GM23338 (cell line): ENCODE measurements around the gene PTPRJ. TPM values are rescaled to one million over a fixed set of nuclear protein-coding genes. Genes with fewer than 3 reads are reported as not detected.

Experiments
- ATAC-seq: fragments of 200-7000 bp; cut with Tn5 transposase; 3 replicates; pipeline ENCODE4 v1.9.1; 2020
- DNase-seq: peaks from one replicate; pipeline ENCODE4 v3.0.0-alpha.2; 2015; ENCODE audit warnings: low spot score
- H2AFZ ChIP-seq: fragments of 200-600 bp; sonication (generic); 2 replicates; pipeline ENCODE4 v1.8.0; 2016; ENCODE audit warnings: antibody characterized with exemption, mild to moderate bottlenecking, moderate library complexity
- H3F3A ChIP-seq: fragments of 200-600 bp; sonication (generic); replicated peaks from 2 replicates; pipeline ENCODE4 v1.8.0; 2017; ENCODE audit warnings: antibody characterized with exemption, mixed run types, low read depth
- H3K27ac ChIP-seq: fragments of 200-600 bp; sonication (generic); 2 replicates; pipeline ENCODE4 v1.6.1; 2016; ENCODE audit warnings: low read depth
- H3K27me3 ChIP-seq: fragments of 200-600 bp; sonication (generic); 2 replicates; pipeline ENCODE4 v1.8.0; 2016; ENCODE audit warnings: mild to moderate bottlenecking, mixed run types, moderate library complexity; ENCODE audit not compliant: insufficient read depth
- H3K36me3 ChIP-seq: fragments of 200-600 bp; sonication (generic); 2 replicates; pipeline ENCODE4 v1.8.0; 2016; ENCODE audit warnings: mild to moderate bottlenecking; ENCODE audit not compliant: insufficient read depth
- H3K4me1 ChIP-seq: fragments of 200-600 bp; sonication (generic); 2 replicates; pipeline ENCODE4 v1.8.0; 2016; ENCODE audit warnings: mild to moderate bottlenecking, moderate library complexity; ENCODE audit not compliant: insufficient read depth
- H3K4me2 ChIP-seq: fragments of 200-600 bp; sonication (generic); 2 replicates; pipeline ENCODE4 v1.7.1; 2017; ENCODE audit warnings: mixed run types
- H3K4me3 ChIP-seq: fragments of 200-600 bp; sonication (generic); 2 replicates; pipeline ENCODE4 v1.6.1; 2016; ENCODE audit warnings: mixed run types
- H3K79me2 ChIP-seq: fragments of 200-600 bp; sonication (generic); replicated peaks from 2 replicates; pipeline ENCODE4 v1.8.0; 2017; ENCODE audit warnings: mild to moderate bottlenecking; ENCODE audit not compliant: insufficient read depth
- H3K9me2 ChIP-seq: fragments of 200-600 bp; sonication (generic); 2 replicates; pipeline ENCODE4 v1.8.0; 2017; ENCODE audit not compliant: insufficient read depth
- H4K20me1 ChIP-seq: fragments of 200-600 bp; sonication (generic); replicated peaks from 2 replicates; pipeline ENCODE4 v1.8.0; 2017; ENCODE audit warnings: mild to moderate bottlenecking; ENCODE audit not compliant: insufficient read depth
- H3K27ac Mint-ChIP-seq: 2 replicates; pipeline ENCODE4 v1.8.0; 2020; ENCODE audit warnings: inconsistent platforms, mild to moderate bottlenecking, moderate library complexity, mixed read lengths
- H3K27me3 Mint-ChIP-seq: 3 replicates; pipeline ENCODE4 v1.8.0; 2022; ENCODE audit warnings: low read depth, mild to moderate bottlenecking, moderate library complexity, mixed read lengths, inconsistent platforms; ENCODE audit not compliant: insufficient read depth, poor library complexity
- H3K36me3 Mint-ChIP-seq: 3 replicates; pipeline ENCODE4 v1.8.0; 2021; ENCODE audit warnings: low read depth, mild to moderate bottlenecking, inconsistent platforms, moderate library complexity, mixed read lengths
- H3K4me1 Mint-ChIP-seq: 3 replicates; pipeline ENCODE4 v1.8.0; 2020; ENCODE audit warnings: mild to moderate bottlenecking, inconsistent platforms, mixed read lengths
- H3K4me3 Mint-ChIP-seq: 3 replicates; pipeline ENCODE4 v1.8.0; 2021; ENCODE audit warnings: moderate library complexity, mild to moderate bottlenecking, inconsistent platforms, mixed read lengths
- H3K9me3 Mint-ChIP-seq: 3 replicates; pipeline ENCODE4 v1.8.0; 2020; ENCODE audit warnings: moderate library complexity, mild to moderate bottlenecking, inconsistent platforms, mixed read lengths
- CREB1 ChIP-seq: fragments of 250-450 bp; sonication (Bioruptor Pico); IDR thresholded peaks from 2 replicates; pipeline ENCODE4 v1.5.0; 2020; ENCODE audit warnings: low read depth, mild to moderate bottlenecking, moderate library complexity
- CTCF ChIP-seq, 2 experiments: fragments of 200-600 bp in 1 of 2; sonication (generic) in 1 of 2; conservative IDR thresholded peaks; 2 replicates each; pipeline versions ENCODE4 v1.5.1 to v1.6.1; 2016 to 2017; ENCODE audit warnings: antibody characterized with exemption in 2 of 2, low read depth in 2 of 2, mild to moderate bottlenecking in 2 of 2, moderate library complexity in 1 of 2
- ETS1 ChIP-seq: IDR thresholded peaks from 2 replicates; pipeline ENCODE4 v1.6.1; 2016; ENCODE audit warnings: antibody characterized with exemption
- EZH2 ChIP-seq: fragments of 200-600 bp; sonication (generic); IDR thresholded peaks from one replicate; pipeline ENCODE4 v1.8.0; 2017; ENCODE audit warnings: antibody characterized with exemption, mild to moderate bottlenecking, low read depth; ENCODE audit not compliant: unreplicated experiment
- EZH2phosphoT487 ChIP-seq: fragments of 200-600 bp; sonication (generic); IDR thresholded peaks from one replicate; pipeline ENCODE4 v1.8.1; 2018; ENCODE audit warnings: antibody characterized with exemption; ENCODE audit not compliant: unreplicated experiment
- JUNB ChIP-seq: IDR thresholded peaks from one replicate; pipeline ENCODE4 v1.6.1; 2016; ENCODE audit warnings: antibody characterized with exemption; ENCODE audit not compliant: unreplicated experiment
- NANOG ChIP-seq: IDR thresholded peaks from 2 replicates; pipeline ENCODE4 v1.6.1; 2016; ENCODE audit warnings: antibody characterized with exemption, borderline replicate concordance
- POLR2AphosphoS5 ChIP-seq: IDR thresholded peaks from 2 replicates; pipeline ENCODE4 v1.6.1; 2016; ENCODE audit warnings: antibody characterized with exemption, low read depth
- REST ChIP-seq: IDR thresholded peaks from one replicate; pipeline ENCODE4 v1.6.1; 2018; ENCODE audit warnings: antibody characterized with exemption; ENCODE audit not compliant: unreplicated experiment
- STAT1 ChIP-seq: IDR thresholded peaks from one replicate; pipeline ENCODE4 v1.6.1; 2016; ENCODE audit warnings: antibody characterized with exemption; ENCODE audit not compliant: unreplicated experiment
- ZNF114 ChIP-seq: fragments of 250-450 bp; sonication (Bioruptor Pico); IDR thresholded peaks from 2 replicates; pipeline ENCODE4 v1.5.0; 2020; ENCODE audit warnings: mild to moderate bottlenecking, moderate library complexity
- ZNF331 ChIP-seq: fragments of 250-450 bp; sonication (Bioruptor Pico); IDR thresholded peaks from 2 replicates; pipeline ENCODE4 v1.5.0; 2020; ENCODE audit warnings: low read depth, mild to moderate bottlenecking, moderate library complexity
- ZNF462 ChIP-seq: fragments of 250-450 bp; sonication (Bioruptor Pico); IDR thresholded peaks from 2 replicates; pipeline ENCODE4 v1.5.0; 2020; ENCODE audit warnings: mild to moderate bottlenecking, moderate library complexity
- polyA plus RNA-seq: library from polyadenylated mRNA; unstranded; fragments of >200 nt; fragmentation: Nextera tagmentation; extraction: Ambion mirVana; gene quantifications from 2 replicates; pipeline ENCODE4 v1.2.1, GENCODE V29; 2016
- total RNA-seq: library from RNA; depleted of rRNA; stranded (reverse); fragments of >200 nt; shearing (Covaris generic); gene quantifications from 2 replicates; pipeline ENCODE4 v1.2.3, GENCODE V29; 2014

Gene PTPRJ
- total and polyA plus RNA-seq, 2 experiments from 2014 or later = 4.2 to 16.0 TPM

- no peak for TF ChIP-seq CREB1 (CRISPR knock-in tag)
- TF ChIP-seq POLR2AphosphoS5 = no peak
- TF ChIP-seq ETS1 = no peak
- no peak for TF ChIP-seq ZNF462
- TF ChIP-seq CTCF (conservative IDR thresholded peaks at IDR 0.05; ENCODE audit: low read depth in 2 of 2) = no peak
- TF ChIP-seq ZNF114 = no peak
- TF ChIP-seq REST = no peak
- no peak for TF ChIP-seq EZH2
- TF ChIP-seq NANOG = no peak
- TF ChIP-seq STAT1 = no peak
- TF ChIP-seq ZNF331 = no peak
- no peak for TF ChIP-seq JUNB
- TF ChIP-seq EZH2phosphoT487 = no peak
- Mint-ChIP-seq H3K36me3 (no peaks in the 10 kb centered on the region), H3K27ac (no peak overlapping the region), H3K4me1 (peaks cover 13% of the 10 kb centered on the region), H3K27me3 (peaks cover 8% of the 10 kb centered on the region), H3K9me3 (no peaks in the 10 kb centered on the region), H3K4me3 (no peak overlapping the region)
- Histone ChIP-seq H3K4me2 (no peak overlapping the region), H3K27me3 (no peaks in the 10 kb centered on the region), H3K4me1 (no peaks in the 10 kb centered on the region), H3K4me3 (no peak overlapping the region), H2AFZ (no peak overlapping the region), H3K36me3 (no peaks in the 10 kb centered on the region), H4K20me1 (no peaks in the 10 kb centered on the region; the same call in 1 of the 2 replicates), H3F3A (no peaks in the 10 kb centered on the region), H3K9me2 (0 out of 2 replicates have a peak, but pooled peaks cover 6% of the 10 kb centered on the region), H3K27ac (no peak overlapping the region), H3K79me2 (no peaks in the 10 kb centered on the region; the same call in 1 of the 2 replicates)
- ATAC-seq (no peak), DNase-seq (no peak)
These were observed 96.9 kb downstream of the PTPRJ start for GRCh38 chr11:48077251-48077650.
